Liver (tissue), 3 donors: ENCODE results near the gene CRACR2A.

Experiments
- ATF3 ChIP-seq: IDR thresholded peaks from 2 replicates; pipeline ENCODE4 v1.6.1; 2016; ENCODE audit warnings: antibody characterized with exemption
- CTCF ChIP-seq: fragments of 150-350 bp; IDR thresholded peaks from 2 replicates; pipeline ENCODE4 v1.5.1; 2017; ENCODE audit warnings: improper control_type of control experiment, low read depth, low read length; ENCODE audit not compliant: missing input control
- EGR1 ChIP-seq, 2 donors: IDR thresholded peaks; 2 replicates each; pipeline ENCODE4 v1.6.1; 2016 to 2018; ENCODE audit warnings: antibody characterized with exemption in 2 of 2, low read depth in 2 of 2
- GABPA ChIP-seq, 2 donors: IDR thresholded peaks in 1 of 2; conservative IDR thresholded peaks in 1 of 2; 2 replicates each; pipeline ENCODE4 v1.6.1; 2016; ENCODE audit warnings: antibody characterized with exemption in 2 of 2, mild to moderate bottlenecking in 1 of 2, moderate library complexity in 1 of 2
- NR2F2 ChIP-seq: IDR thresholded peaks from 2 replicates; pipeline ENCODE4 v1.6.1; 2016; ENCODE audit warnings: antibody characterized with exemption
- RAD21 ChIP-seq, 2 donors: IDR thresholded peaks; 2 replicates each; pipeline ENCODE4 v1.6.1; 2016; ENCODE audit warnings: antibody characterized with exemption in 2 of 2, mild to moderate bottlenecking in 2 of 2
- REST ChIP-seq: IDR thresholded peaks from 2 replicates; pipeline ENCODE4 v1.6.1; 2016; ENCODE audit warnings: antibody characterized with exemption, mild to moderate bottlenecking
- TAF1 ChIP-seq: conservative IDR thresholded peaks from 2 replicates; pipeline ENCODE4 v1.6.1; 2016; ENCODE audit warnings: antibody characterized with exemption, mild to moderate bottlenecking
- ZBTB33 ChIP-seq: IDR thresholded peaks from 2 replicates; pipeline ENCODE4 v1.6.1; 2016; ENCODE audit warnings: antibody characterized with exemption
- donor health status: healthy.
- donor health status: healthy.

- TF ChIP-seq CTCF (no peak), TAF1 (no peak), REST (no peak), NR2F2 (no peak), RAD21 (IDR thresholded peaks at IDR 0.05) (no peak), ZBTB33 (no peak), GABPA (IDR thresholded peaks at IDR 0.05 in 1 of 2, conservative IDR thresholded peaks at IDR 0.05 in 1 of 2) (no peak), EGR1 (IDR thresholded peaks at IDR 0.05; ENCODE audit: low read depth in 2 of 2) (no peak), ATF3 (no peak)
These were observed 80.8 kb downstream of the CRACR2A start for GRCh38 chr12:3672113-3672509.
